Right cardiac atrium (tissue), 5 donors: ENCODE measurements around the gene PNPLA6. TPM values are rescaled to one million over a fixed set of nuclear protein-coding genes. Genes with fewer than 3 reads are reported as not detected.
"Not testable (repeated sequence)": the region's sequence is repeated elsewhere in the genome, so short reads cannot be mapped to it uniquely, and the experiment has no call there.

Experiments used
- ATAC-seq, 2 donors: fragments of 200-7000 bp; cut with Tn5 transposase; one replicate each; pipeline versions ENCODE4 v1.8.0 to v1.9.1; 2020; ENCODE audit warnings: moderate library complexity in 2 of 2, mild to moderate bottlenecking in 1 of 2
- DNase-seq, 3 donors: peaks; one replicate each; pipeline ENCODE4 v3.0.0-alpha.2; 2020
- H3K27ac ChIP-seq: one replicate; pipeline ENCODE4 v1.5.1; 2013; ENCODE audit warnings: mild to moderate bottlenecking, low read length, control low read depth, moderate library complexity
- H3K27me3 ChIP-seq: one replicate; pipeline ENCODE4 v1.6.1; 2013; ENCODE audit not compliant: control insufficient read depth, insufficient read depth
- H3K4me1 ChIP-seq: one replicate; pipeline ENCODE4 v1.6.1; 2013; ENCODE audit warnings: low read length; ENCODE audit not compliant: control insufficient read depth, insufficient read depth
- H3K4me3 ChIP-seq: one replicate; pipeline ENCODE4 v1.5.1; 2013; ENCODE audit warnings: low read length, control low read depth
- H3K9me3 ChIP-seq: one replicate; pipeline ENCODE4 v1.6.1; 2013; ENCODE audit warnings: low read length; ENCODE audit not compliant: control insufficient read depth
- WGBS: extraction: QIAGEN DNeasy Blood & Tissue Kit; methylation state at CpG from one replicate; pipeline ENCODE4 v1.1.7; 2013; 5-methylcytosine and 5-hydroxymethylcytosine counted together
- intact Hi-C, 4 donors: fragments of 100-400 bp; cut with DNase I; formaldehyde crosslinking; loops; one replicate each; pipeline versions ENCODE4 v1.11.0 to v1.14.0; 2022 to 2023
- polyA plus RNA-seq: library from polyadenylated mRNA; stranded (reverse); fragments of 200-250 nt; gene quantifications from one replicate; pipeline ENCODE4 v1.2.3, GENCODE V29; 2013
- total RNA-seq, 4 donors: library from RNA; stranded (reverse); fragmentation: NEBNext Ultra II Directional; extraction: Animal tissue kit (Norgen Biotek cat#: 25700); gene quantifications; one replicate each; pipeline ENCODE4 v1.2.1, GENCODE V29; 2021
- donor health status: healthy with polysubstance abuse.
- donor health status: DM: no; HTN: yes; CAD: no.
- donor health status: DM: no; HTN: no; CAD: no.
- donor health status: DM: no; HTN: yes; CAD: no; lungs with severe emphysema.
- donor health status: DM: yes; HTN: yes; CAD: no.

PNPLA6 gene
- total and polyA plus RNA-seq, 5 donors: 33.5 to 70.9 (median 63.9) TPM

DNA sequence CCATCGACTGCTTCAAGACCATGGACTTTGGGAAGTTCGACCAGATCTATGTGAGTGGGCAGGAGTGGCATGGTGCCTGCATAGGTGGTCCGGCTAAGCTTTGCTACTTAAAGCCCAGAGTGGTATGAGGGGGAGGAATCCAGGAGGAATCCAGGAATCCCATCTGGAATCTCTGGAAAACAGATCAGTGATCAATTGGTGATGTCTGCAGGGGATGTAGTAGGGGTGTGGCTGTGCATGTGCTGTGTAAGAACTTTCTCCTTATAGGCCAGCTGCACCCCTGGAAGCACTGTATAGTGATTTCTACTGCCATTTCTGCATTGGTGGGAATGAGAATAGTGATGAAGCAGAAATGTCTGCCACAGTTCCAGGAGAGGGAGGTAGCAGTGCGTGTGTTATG lies 23.6 kb downstream of the PNPLA6 start:
- no peak overlapping the region for H3K4me3 ChIP-seq
- DNase-seq: no peak
- no peak for ATAC-seq
- WGBS: 96% methylated on average over 4 of the region's 4 CpGs
- no peaks in the 10 kb centered on the region for H3K4me1 ChIP-seq
- H3K27ac ChIP-seq: no peak overlapping the region
- no peaks in the 10 kb centered on the region for H3K9me3 ChIP-seq
- H3K27me3 ChIP-seq: no peaks in the 10 kb centered on the region
- intact Hi-C loops: no loop called here

DNA sequence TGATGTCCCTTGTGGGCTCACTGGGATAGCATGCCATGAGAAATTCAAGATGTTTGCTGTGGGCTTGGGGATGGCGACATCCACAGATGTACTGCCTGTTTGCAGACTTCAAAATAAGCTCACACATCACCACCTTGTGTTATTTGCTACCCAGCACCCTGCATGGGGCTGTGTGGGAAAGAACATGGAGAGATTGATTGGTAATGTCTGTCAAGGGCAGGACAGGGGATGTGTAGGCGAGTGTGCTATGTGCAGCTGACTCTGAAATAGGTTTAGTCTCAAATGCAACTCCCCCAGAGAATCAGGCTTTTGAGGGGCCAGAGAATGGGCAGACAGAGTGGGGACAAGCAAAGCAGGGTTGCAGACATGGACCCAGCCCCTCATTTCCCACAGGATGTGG lies 24.7 kb downstream of the PNPLA6 start:
- Histone ChIP-seq H3K4me3 (no peak overlapping the region), H3K4me1 (no peaks in the 10 kb centered on the region), H3K9me3 (no peaks in the 10 kb centered on the region), H3K27me3 (no peaks in the 10 kb centered on the region), H3K27ac (no peak overlapping the region)
- intact Hi-C loops: loop anchor here in 1 of 4 donors (10.0 kb wide), 1 partner anchor 125 kb away; the partner anchor contains the start of gene TRAPPC5
- ATAC-seq: no peak
- 96% methylated on average over 2 of the region's 2 CpGs for WGBS
- no peak for DNase-seq

DNA sequence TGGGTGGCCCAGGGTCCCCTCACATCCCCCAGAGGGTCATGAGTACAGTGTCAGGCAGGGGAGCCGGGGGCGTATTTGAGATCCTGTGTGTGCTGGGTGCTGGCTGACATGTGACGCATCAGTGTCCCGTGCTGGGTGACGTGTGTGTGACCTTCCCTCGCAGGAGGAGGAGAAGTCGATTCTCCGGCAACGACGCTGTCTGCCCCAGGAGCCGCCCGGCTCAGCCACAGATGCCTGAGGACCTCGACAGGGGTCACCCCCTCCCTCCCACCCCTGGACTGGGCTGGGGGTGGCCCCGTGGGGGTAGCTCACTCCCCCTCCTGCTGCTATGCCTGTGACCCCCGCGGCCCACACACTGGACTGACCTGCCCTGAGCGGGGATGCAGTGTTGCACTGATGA lies 25.8 kb downstream of the PNPLA6 start:
- no peaks in the 10 kb centered on the region for H3K27me3 ChIP-seq
- no peak for DNase-seq
- H3K4me3 ChIP-seq: no peak overlapping the region
- no peaks in the 10 kb centered on the region for H3K9me3 ChIP-seq
- 82% methylated on average over 17 of the region's 17 CpGs for WGBS
- ATAC-seq: peak; percentile 25 to 41
- H3K4me1 ChIP-seq: no peaks in the 10 kb centered on the region
- H3K27ac ChIP-seq: no peak overlapping the region
- intact Hi-C loops: loop anchor here in 1 of 4 donors (10.0 kb wide), 1 partner anchor 123 kb away; the partner anchor contains the start of gene TRAPPC5

DNA sequence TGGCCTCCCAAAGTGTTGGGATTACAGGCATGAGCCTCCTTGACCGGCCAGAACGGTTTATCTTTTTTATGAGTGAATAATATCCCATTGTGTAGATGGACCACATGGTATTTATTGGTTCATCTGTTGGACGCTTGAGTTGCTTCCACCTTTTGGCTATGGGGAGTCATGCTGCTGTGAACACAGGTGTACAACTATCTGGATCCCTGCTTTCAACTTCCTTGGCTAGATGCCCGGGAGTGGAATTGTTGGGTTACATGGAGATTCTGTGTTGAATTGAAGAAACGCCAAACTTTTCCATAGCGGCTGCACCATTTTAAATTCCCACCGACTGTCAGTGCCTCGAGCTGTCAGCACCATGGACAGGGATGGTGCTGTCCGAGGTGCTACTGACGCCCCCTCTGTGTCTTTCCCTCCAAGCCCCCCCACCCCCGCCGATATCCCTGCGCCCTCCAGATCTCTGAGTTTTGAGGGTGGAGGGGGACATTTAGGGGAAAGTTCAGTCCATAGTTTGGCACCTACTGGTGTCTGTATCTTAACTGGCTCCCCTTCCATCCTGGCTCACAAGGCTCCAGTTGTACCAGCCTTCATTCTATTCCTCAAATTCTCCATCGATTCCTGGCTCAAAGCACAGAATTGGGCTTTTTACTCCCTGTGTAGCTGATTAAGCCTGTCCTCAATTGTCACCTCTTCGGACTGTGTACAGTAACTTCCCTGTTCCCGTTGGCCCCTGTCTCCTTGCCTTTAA lies 27.3 kb downstream of the PNPLA6 start:
- Histone ChIP-seq H3K9me3 (no peaks in the 10 kb centered on the region), H3K27me3 (no peaks in the 10 kb centered on the region), H3K27ac (no peak overlapping the region), H3K4me1 (no peaks in the 10 kb centered on the region), H3K4me3 (no peak overlapping the region)
- intact Hi-C loops: loop anchor here in 1 of 4 donors (10.0 kb wide), 1 partner anchor 122 kb away; the partner anchor contains the start of gene TRAPPC5
- ATAC-seq: no peak
- DNase-seq: no peak
- 56% methylated on average over 16 of the region's 16 CpGs for WGBS

DNA sequence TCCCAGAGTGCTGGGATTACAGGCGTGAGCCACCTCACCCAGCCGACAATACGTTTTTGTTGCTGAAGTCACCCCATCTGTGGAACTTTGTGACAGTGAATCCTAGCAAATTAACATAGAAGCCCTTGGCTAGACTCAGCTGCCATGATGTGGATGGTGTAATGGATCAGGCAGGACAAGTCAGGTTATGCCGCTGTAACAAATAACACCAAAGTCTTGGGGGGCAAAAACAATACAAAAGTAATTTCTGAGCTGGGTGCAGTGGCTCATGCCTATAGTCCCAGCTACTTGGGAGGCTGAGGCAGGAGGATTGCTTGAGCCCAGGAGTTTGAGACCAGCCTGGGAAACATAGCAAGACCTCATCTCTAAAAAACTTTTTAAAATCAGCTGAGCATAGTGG lies 29.3 kb downstream of the PNPLA6 start:
- 90% methylated on average over 4 of the region's 4 CpGs for WGBS
- no peak overlapping the region for H3K4me3 ChIP-seq
- ATAC-seq (no peak), DNase-seq (no peak)
- H3K27me3 ChIP-seq: no peaks in the 10 kb centered on the region
- no peak overlapping the region for H3K27ac ChIP-seq
- intact Hi-C loops: loop anchor here in 2 of 4 donors (5.0 to 10.0 kb wide), 3 partner anchors 112 to 237 kb away; partner anchors contain the start of genes MCEMP1 (in 1 of the 2) and TRAPPC5 (in 1 of the 2)
- no peaks in the 10 kb centered on the region for H3K9me3 ChIP-seq
- no peaks in the 10 kb centered on the region for H3K4me1 ChIP-seq

DNA sequence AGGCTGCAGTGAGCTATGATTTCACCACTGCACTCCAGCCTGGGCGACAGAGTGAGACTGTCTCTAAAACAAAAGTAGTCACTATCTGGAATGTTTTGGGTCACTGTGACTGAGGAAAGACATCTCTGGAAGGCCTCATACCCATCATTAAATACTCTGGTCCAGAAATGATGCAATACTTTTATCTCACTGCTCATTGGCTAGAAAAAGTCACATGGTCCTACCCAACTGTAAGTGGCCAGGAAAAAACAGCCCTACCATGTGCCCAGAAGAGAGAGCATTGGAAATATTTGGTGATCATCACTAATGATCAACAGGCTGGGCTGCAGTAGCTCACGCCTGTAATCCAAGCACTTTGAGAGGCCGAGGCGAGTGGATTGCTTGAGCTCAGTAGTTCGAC lies 29.8 kb downstream of the PNPLA6 start:
- 71% methylated on average over 5 of the region's 5 CpGs for WGBS
- intact Hi-C loops: loop anchor here in 2 of 4 donors (5.0 to 10.0 kb wide), 3 partner anchors 112 to 237 kb away; partner anchors contain the start of genes MCEMP1 (in 1 of the 2) and TRAPPC5 (in 1 of the 2)

DNA sequence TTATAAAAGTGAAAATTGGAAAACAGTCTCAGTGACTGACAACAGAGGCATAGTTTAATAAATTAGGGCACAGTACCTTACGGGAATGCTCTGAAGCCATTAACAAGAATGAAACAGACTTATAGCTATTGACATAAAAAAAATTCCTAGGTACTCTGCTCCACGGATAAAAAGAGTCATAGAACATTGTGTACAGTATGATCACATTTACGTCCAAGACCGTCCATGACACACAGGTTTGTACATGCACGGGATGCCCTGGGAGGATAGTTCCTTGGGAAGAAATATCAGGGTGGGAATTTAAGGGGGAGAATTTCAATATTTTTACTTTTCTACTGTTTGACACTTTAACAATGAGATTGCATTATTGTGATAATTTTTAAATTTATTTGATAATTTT lies 35.2 kb downstream of the PNPLA6 start:
- H3K9me3 ChIP-seq: no peaks in the 10 kb centered on the region
- H3K27me3 ChIP-seq: no peaks in the 10 kb centered on the region
- DNase-seq (no peak), ATAC-seq (no peak)
- WGBS: 83% methylated on average over 5 of the region's 5 CpGs
- H3K27ac ChIP-seq: no peak overlapping the region
- H3K4me1 ChIP-seq: no peaks in the 10 kb centered on the region
- H3K4me3 ChIP-seq: no peak overlapping the region
- intact Hi-C loops: loop anchor here in 1 of 4 donors (10.0 kb wide), 1 partner anchor 224 kb away; no protein-coding TSS in a partner anchor

More for the DNA sequence above, 29.8 kb downstream of the PNPLA6 start:
- ATAC-seq: no peak
- Histone ChIP-seq H3K4me1 (no peaks in the 10 kb centered on the region), H3K27ac (no peak overlapping the region), H3K27me3 (no peaks in the 10 kb centered on the region), H3K4me3 (no peak overlapping the region), H3K9me3 (no peaks in the 10 kb centered on the region)
- DNase-seq: no peak

DNA sequence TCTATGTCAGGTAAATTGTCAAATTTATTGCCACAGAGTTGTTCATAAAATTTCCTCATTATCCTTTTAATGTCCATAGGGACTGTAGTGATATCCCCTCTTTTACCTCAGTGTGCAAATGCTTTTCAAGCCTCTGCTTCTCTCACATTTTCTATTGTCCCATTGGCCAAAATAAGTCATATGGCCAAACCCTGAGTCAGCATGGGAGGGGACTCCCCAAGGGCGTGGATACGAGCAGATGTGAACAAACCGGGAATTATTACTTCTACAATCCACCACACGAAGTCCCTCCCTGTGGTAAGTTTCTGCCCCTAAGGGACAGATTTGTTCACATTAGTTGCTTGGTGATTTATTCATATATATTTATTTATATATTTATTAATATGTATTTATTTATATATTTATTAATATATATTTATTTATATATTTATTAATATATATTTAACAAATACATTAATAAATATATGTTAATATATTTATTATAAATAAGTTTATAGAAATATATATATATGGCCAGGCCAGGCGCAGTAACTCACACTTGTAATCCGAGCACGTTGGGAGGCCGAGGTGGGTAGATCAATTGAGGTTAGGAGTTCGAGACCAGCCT lies 40.0 kb downstream of the PNPLA6 start:
- WGBS: 79% methylated on average over 9 of the region's 9 CpGs
- ATAC-seq (no peak), DNase-seq (no peak)
- Histone ChIP-seq H3K27ac (no peak overlapping the region), H3K4me1 (no peaks in the 10 kb centered on the region), H3K27me3 (no peaks in the 10 kb centered on the region), H3K4me3 (no peak overlapping the region), H3K9me3 (no peaks in the 10 kb centered on the region)
- intact Hi-C loops: loop anchor here in 1 of 4 donors (10.0 kb wide), 1 partner anchor 219 kb away; no protein-coding TSS in a partner anchor

DNA sequence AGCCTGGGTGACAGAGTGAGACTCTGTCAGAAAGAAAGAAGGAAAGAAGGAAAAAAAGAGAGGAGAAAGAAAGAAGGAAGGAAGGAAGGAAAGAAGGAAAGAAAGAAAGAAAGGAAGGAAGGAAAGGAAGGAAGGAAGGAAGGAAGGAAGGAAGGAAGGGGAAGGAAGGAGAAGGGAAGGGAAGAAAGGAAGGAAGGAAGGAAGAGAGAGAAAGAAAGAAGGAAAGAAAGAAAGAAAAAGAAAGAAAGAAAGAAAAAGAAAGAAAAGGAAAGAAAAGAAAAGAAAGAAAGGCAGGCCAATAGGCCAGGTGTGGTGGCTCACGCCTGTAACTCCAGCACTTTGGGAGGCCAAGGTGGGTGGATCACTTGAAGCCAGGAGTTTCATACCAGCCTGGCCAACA lies 41.9 kb downstream of the PNPLA6 start:
- ATAC-seq, H3K4me3 ChIP-seq, H3K4me1 ChIP-seq, H3K27me3 ChIP-seq, H3K27ac ChIP-seq, DNase-seq, H3K9me3 ChIP-seq: not testable (repeated sequence)
- 86% methylated on average over 1 of the region's 1 CpG for WGBS
- intact Hi-C loops: loop anchor here in 1 of 4 donors (10.0 kb wide), 1 partner anchor 217 kb away; no protein-coding TSS in a partner anchor

DNA sequence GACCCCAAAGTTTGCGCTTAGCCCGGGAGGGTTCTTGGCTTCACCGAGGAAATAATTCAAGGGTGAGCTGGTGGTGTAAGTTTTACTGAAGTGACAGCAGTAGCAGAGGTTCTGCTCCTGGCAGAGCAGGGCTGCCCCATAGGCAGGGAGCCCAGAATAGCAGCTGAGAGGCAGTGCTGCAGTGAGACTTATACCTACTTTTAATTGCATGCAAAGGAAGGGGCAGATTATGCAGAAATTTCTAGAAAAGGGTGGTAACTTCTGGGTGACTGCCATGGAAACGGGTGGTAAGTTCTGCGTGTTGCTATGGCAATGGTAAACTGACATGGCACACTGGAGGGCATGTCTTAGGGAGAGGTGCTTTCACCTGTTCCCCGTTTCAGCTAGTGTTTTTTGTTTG lies 42.6 kb downstream of the PNPLA6 start:
- 64% methylated on average over 6 of the region's 6 CpGs for WGBS

DNA sequence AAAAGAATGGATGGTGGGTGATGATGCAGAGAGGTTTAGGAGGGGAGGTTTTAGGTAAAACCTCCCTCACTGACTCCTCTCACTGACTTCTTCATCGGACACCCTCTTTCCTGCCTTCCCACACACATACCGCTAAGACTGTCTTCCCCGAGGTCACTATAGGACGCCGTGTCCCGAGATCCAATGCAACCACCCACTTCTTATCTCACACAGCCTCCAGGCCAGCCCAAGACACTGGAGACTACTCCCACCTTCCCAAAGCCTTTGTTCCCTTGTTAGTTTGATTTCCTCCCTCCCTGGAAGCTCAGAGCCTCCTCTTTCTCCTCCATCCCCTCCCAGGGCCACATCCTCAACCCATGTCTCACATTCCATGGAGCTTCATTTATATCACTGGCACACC lies 43.7 kb downstream of the PNPLA6 start:
- no peaks in the 10 kb centered on the region for H3K9me3 ChIP-seq
- H3K4me3 ChIP-seq: no peak overlapping the region
- DNase-seq (no peak), ATAC-seq (no peak)
- intact Hi-C loops: loop anchor here in 1 of 4 donors (10.0 kb wide), 1 partner anchor 216 kb away; no protein-coding TSS in a partner anchor
- H3K27me3 ChIP-seq: no peaks in the 10 kb centered on the region
- H3K27ac ChIP-seq: no peak overlapping the region
- no peaks in the 10 kb centered on the region for H3K4me1 ChIP-seq
- WGBS: 41% methylated on average over 6 of the region's 6 CpGs

More for the DNA sequence above, 42.6 kb downstream of the PNPLA6 start:
- Histone ChIP-seq H3K27me3 (no peaks in the 10 kb centered on the region), H3K9me3 (no peaks in the 10 kb centered on the region), H3K4me1 (no peaks in the 10 kb centered on the region), H3K27ac (no peak overlapping the region), H3K4me3 (no peak overlapping the region)
- no peak for ATAC-seq
- intact Hi-C loops: loop anchor here in 1 of 4 donors (10.0 kb wide), 1 partner anchor 217 kb away; no protein-coding TSS in a partner anchor
- no peak for DNase-seq
